DMS 273 treated with DMSO at 0.1 percent for 48 hours (cell line): ENCODE data around the gene TOR4A.
"Not testable (repeated sequence)": the region's sequence is repeated elsewhere in the genome, so short reads cannot be mapped to it uniquely, and the experiment has no call there.

Source experiments
- DNase-seq: peaks from one replicate; lab custom pipeline; 2025; lab: John Stamatoyannopoulos, UW

Gene TOR4A

DNA sequence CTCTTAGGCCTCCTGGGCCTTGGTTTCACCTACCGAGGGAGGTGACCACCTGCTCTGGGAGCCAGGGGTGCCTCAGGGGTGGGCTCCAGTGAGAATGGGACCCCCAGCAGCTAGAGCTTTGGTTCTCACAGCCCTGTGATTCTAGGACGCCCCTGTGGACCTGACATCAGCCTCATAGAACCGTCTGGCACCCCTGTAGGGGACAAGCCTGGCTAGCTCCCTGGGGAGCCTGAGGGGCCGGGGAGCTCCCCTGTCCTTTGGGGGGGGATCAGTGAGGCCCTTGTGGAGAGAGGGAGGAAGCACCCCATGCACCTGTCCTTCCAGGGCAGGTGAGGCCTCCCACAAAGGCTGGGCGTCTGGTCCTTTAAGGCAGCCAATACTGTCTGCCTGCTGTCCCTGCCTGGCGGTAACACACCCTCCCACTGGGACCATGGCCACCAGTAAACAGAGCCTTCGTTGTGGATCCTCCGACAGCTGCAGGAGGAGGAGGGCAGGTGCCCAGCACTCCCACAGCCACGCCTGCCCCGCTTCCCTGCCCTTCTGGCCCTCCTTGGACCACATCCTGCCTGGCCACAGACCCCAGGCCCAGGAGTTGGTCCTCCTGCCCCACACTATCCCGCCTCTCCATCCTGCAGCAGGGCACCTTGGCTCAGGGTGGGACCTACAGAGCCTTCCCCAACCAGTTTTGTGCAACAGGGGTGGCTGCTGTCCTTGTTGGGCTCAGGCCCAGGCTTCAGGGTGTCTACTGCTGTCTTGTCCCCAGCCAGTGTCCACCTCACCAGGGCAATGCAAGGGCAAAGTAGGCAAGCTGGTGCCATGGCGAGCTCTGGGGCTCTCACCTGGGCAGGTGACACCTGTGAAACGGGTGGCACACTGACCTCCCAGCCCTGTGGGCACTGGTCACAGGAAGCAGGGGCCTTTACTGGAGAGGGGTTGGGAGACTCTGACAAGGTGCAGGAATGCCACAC, 39.5 kb upstream of the TOR4A start:
- DNase-seq: no peak

DNA sequence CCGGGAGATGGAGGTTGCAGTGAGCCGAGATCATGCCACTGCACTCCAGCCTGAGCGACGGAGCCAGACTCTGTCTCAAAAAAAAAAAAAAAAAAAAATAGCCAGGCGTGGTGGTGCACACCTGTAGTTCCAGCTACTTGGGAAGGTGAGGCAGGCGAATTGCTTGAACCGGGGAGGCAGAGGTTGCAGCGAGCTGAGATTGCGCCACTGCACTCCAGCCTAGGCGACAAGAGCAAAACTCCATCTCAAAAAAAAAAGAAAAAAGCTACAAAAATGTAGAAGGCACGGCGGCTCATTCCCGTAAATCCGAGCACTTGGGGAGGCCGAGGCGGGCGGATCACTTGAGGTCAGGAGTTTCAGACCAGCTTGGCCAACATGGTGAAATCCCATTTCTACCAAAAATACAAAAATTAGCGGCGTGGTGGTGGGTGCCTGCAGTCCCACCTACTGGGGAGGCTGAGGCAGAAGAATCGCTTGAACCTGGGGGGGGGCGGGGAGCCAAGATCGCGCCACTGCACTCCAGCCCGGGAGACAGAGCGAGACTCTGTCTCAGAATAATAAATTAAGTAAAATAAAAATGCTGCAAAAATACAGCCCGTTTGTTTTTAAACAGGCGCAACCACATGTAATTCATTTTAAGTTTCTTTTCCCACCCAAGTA, 37.9 kb upstream of the TOR4A start:
- not testable (repeated sequence) for DNase-seq

DNA sequence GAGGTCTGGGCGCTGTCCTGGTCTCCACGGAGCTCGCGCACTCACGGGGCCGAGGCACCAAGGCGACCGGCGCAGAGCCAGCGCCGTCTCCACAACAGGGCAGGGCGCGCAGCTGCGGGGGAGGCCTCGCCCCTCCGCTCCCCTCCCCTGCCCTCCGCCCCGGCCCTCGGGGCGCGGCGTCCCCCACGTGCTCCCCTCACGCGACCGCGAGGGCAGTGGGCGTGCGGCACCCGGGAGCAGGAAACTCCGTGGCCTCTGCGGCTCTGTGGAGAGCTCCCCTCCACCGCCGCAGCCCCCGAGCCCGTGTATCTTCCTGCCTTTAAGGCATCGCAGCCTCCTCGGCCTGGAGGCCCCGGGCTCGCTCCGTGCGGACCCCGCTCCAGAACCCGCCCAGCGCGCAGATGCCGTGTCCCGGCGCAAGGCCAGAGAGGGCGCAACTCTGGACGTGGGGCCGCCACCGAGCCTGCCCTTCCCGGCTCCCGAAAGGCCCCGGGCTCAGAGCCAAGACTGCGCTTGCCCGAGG, 37.1 kb upstream of the TOR4A start:
- DNase-seq: no peak

DNA sequence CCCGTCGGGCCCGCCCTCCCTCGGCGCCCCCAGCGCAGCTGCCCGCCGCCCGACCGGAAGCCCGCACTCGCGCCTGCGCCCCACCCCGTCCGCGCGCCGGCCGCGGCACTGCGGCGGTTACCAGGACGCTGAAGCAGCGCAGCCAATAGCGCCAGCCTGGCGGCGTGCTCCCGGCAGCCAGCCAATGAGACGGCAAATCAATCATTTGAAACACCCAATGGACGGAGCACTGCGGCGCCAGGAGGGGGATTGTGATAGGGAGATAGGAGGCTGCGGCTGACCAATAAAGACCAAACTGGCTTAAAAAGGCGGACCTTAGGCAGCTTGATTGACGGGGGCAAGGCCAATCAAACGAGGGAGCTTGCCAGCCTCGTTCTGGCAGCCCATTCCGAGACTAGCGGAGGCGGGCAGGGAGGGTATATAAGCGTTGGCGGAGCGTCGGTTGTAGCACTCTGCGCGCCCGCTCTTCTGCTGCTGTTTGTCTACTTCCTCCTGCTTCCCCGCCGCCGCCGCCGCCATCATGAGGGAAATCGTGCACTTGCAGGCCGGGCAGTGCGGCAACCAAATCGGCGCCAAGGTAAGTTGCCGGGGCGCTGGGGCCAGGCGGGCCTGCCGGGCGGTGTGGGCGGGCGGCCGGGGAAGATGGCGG, 36.6 kb upstream of the TOR4A start, which contains the start of gene TUBB4B:
TSS of gene TUBB4B (plus strand) at position 447 of the 649 bp plus-strand sequence. CDS start at position 521, 74 bp downstream.
- peak; percentile 99 for DNase-seq

- DNase-seq: no peak
These were observed 35.8 kb upstream of the TOR4A start for GRCh38 chr9:137241490-137242268.

- DNase-seq: no peak
These were observed 35.0 kb upstream of the TOR4A start for GRCh38 chr9:137242269-137243203.

DNA sequence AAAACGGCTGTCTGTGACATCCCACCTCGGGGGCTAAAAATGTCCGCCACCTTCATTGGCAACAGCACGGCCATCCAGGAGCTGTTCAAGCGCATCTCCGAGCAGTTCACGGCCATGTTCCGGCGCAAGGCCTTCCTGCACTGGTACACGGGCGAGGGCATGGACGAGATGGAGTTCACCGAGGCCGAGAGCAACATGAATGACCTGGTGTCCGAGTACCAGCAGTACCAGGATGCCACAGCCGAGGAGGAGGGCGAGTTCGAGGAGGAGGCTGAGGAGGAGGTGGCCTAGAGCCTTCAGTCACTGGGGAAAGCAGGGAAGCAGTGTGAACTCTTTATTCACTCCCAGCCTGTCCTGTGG, 34.3 kb upstream of the TOR4A start:
- DNase-seq: not testable (repeated sequence)

DNA sequence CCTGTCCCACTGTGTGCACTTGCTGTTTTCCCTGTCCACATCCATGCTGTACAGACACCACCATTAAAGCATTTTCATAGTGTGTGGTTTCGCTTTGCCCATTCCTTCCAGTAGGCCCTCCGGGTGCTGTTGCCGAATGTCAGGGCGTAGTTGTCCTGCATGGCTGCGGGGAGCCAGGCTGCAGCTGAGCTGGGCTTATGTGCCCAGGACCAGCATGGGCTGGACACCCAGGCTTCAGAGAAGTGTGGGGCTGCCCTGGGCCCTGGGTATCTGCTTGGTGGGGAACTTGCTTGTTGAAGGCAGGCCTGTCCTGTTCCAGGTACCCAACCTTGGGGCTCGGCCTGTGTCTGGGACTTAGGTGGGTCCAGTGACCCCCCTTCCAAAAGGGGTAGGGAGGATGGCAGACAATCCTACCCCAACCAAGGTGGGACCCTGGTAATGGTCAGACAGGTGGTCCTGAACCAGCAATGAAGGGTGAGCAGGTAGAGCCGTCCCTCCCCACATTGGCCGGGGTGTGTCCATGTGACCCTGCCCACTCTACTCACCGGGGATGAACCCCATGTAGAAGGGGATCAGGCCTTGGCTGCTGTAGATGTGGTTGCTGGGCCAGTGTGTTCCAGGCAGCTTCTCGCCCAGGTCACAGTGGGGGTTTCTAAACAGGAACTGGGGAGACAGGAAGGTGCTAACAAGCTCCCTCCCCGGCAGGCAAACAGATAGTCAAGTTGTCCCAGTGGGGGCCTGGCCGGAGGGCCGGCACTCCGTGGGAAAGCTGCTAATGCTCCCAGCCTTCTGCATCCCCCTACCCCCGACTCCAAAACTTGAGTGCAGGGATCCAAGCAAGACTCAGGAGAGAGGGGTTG, 33.7 kb upstream of the TOR4A start:
- DNase-seq: no peak

- no peak for DNase-seq
These were observed 32.8 kb upstream of the TOR4A start for GRCh38 chr9:137244486-137245449.

- no peak for DNase-seq
These were observed 31.8 kb upstream of the TOR4A start for GRCh38 chr9:137245450-137246421.

DNA sequence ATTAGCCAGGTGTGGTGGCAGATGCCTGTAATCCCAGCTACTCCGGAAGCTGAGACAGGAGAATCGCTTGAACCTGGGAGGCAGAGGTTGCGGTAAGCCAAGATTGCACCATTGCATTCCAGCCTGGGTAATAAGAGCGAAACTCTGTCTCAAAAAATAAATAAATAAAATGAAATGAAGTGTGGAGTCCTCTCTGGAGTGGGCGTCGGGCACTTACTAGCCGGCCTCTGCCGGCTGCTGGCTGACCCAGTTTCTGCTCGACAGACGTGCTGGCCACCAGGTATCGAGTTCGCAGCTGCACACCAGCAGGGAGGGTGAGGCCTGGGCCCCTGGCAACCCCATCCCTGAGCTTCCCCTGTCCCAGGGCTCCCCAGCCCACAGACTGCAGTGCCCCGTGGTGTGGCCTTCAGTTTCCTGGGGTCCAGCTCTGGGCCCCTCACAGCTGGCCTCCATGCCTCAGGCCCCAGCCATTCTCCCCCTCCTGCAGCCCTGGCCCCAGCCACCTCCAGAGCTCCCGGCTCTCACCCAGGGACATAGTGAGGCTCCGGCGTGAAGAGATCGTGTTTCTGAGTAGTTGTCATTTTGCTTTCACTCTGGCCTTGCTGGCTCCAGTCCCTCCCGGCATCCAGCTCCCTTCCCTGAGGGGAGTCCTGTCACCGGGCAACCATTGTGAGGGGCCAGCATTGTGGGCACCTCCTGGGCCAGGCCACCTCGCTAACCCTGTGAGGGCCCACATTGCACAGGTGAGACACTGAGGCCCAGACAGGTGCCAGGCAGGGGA, 30.2 kb upstream of the TOR4A start:
- DNase-seq: no peak

GRCh38 chr9:137247916-137248175, 29.7 kb upstream of the TOR4A start:
- DNase-seq: no peak

DNA sequence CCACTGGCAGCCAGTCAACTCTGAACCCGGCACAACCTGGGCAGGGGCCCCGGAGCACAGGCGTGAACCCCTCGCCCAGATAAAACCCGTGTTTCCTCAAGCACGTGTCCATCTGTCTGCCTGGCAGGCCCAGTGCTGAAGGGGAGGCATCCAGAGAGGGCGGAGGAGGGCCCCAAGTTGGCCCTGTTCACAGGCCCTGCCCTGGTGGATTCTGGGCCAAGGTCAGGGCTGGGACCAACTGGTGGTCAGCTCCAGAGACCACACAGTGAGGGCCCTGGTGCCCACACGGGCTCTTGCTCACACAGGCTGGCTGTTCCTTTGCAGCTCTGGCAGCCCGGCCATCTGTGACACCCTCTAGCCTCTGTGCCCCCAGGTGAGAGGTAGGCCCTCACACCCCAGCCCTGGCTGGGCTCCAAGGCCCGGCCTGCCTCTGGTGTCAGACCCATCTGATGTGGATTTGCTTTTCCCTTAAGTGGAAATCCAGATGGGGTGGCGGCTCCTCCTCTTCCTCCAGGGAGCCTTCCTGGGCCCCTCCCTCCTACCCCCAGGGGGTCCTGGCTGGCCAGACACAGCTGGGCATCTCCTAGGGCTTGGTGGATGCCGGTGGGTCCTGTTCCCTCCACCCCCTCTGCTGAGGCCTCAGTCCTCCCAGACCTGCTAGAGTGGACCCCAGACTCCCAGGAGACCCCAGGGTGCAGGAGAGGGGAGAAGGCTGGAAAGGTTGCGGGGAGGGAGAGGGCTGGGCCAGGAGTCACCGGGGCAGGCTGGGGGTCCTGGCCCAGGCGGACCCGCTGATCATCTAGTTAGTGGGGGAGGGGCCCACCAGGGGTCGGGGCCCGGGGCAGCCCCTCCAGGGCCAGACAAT, 27.0 kb upstream of the TOR4A start:
- DNase-seq: no peak

- DNase-seq: no peak
These were observed 26.4 kb upstream of the TOR4A start, which contains the start of gene STPG3 for GRCh38 chr9:137251194-137251461. TSS of gene STPG3 (plus strand) at chr9:137251286. CDS start at chr9:137251287, 1 bp downstream.

GRCh38 chr9:137251490-137252268, 25.8 kb upstream of the TOR4A start:
- DNase-seq: no peak
